Endothelial cell of umbilical vein (primary cell): Measurements from ENCODE around the gene PILRA. TPM values are rescaled to one million over a fixed set of nuclear protein-coding genes. Genes with fewer than 3 reads are reported as not detected.

Source experiments
- BruUV-seq: library from RNA; stranded (reverse); fragments of 400-500 nt; replicated peaks from 2 replicates; lab custom pipeline; 2021; lab: Mats Ljungman, UMichigan
- CTCF ChIA-PET: fragments of 300-600, 350-600 bp; sonication (Branson Sonifier 250); formaldehyde crosslinking; loops from one replicate; lab custom pipeline; 2021; ENCODE audit warnings: antibody characterized with exemption, inconsistent platforms; lab: Charles Lee
- POLR2A ChIA-PET: fragments of 300-600, 350-600 bp; sonication (Branson Sonifier 250); formaldehyde crosslinking; loops from one replicate; lab custom pipeline; 2021; ENCODE audit warnings: antibody characterized with exemption, inconsistent platforms; lab: Charles Lee
- DNase-seq: peaks from one replicate; pipeline ENCODE4 v3.0.0-alpha.2; 2011; ENCODE audit warnings: low read depth, low spot score
- FAIRE-seq: peaks from 2 replicates; lab custom pipeline; 2011; peaks lifted over from hg19 to GRCh38; lab: Jason Lieb, UNC
- H2AFZ ChIP-seq: 2 replicates; pipeline ENCODE4 v1.6.0; 2012; ENCODE audit warnings: low read depth, low read length, control low read depth, inconsistent platforms
- H3K27ac ChIP-seq: 2 replicates; pipeline ENCODE4 v1.5.1; 2011; ENCODE audit warnings: low read depth, mild to moderate bottlenecking, control low read depth, low read length, moderate library complexity; ENCODE audit not compliant: insufficient read depth
- H3K27me3 ChIP-seq, 2 experiments: 2 replicates each; pipeline versions ENCODE4 v1.6.0 to v1.6.1; 2011; ENCODE audit warnings: low read length in 2 of 2, mixed read lengths in 1 of 2; ENCODE audit not compliant: control insufficient read depth in 2 of 2, insufficient read depth in 2 of 2
- H3K36me3 ChIP-seq, 2 experiments: 2 replicates in 1 of 2; 3 replicates in 1 of 2; pipeline ENCODE4 v1.5.1; 2011; ENCODE audit warnings: low read length in 2 of 2, mild to moderate bottlenecking in 1 of 2, moderate library complexity in 1 of 2; ENCODE audit not compliant: control insufficient read depth in 2 of 2, insufficient read depth in 2 of 2; ENCODE audit errors: extremely low read depth in 1 of 2
- H3K4me1 ChIP-seq: 3 replicates; pipeline ENCODE4 v1.5.1; 2011; ENCODE audit warnings: mild to moderate bottlenecking, low read length; ENCODE audit not compliant: control insufficient read depth, insufficient read depth; ENCODE audit errors: extremely low read depth
- H3K4me2 ChIP-seq: 2 replicates; pipeline ENCODE4 v1.6.1; 2011; ENCODE audit warnings: low read length, control low read depth, mixed read lengths; ENCODE audit not compliant: insufficient read depth
- H3K4me3 ChIP-seq, 3 experiments: fragments of 200-600 bp in 1 of 3; sonication (generic), shearing (Covaris generic) in 1 of 3; replicated peaks in 1 of 3; 2 replicates each; pipeline ENCODE4 v1.5.1; 2011 to 2016; ENCODE audit warnings: control low read depth in 3 of 3, low read length in 3 of 3, mild to moderate bottlenecking in 2 of 3, inconsistent platforms in 1 of 3, low read depth in 1 of 3, moderate library complexity in 1 of 3; ENCODE audit not compliant: insufficient read depth in 1 of 3
- H3K79me2 ChIP-seq: 2 replicates; pipeline ENCODE4 v1.6.0; 2012; ENCODE audit warnings: low read length, inconsistent platforms; ENCODE audit not compliant: control insufficient read depth, insufficient read depth
- H3K9ac ChIP-seq: replicated peaks from 2 replicates; pipeline ENCODE3; 2011; ENCODE audit warnings: low read length, control low read depth; ENCODE audit not compliant: insufficient read depth; ENCODE audit errors: extremely low read depth
- H3K9me1 ChIP-seq: replicated peaks from 3 replicates; pipeline ENCODE4 v1.6.0; 2011; ENCODE audit warnings: mild to moderate bottlenecking, low read length; ENCODE audit not compliant: control insufficient read depth, insufficient read depth; ENCODE audit errors: extremely low read depth
- H3K9me3 ChIP-seq: replicated peaks from 2 replicates; pipeline ENCODE4 v1.5.1; 2012; ENCODE audit warnings: low read length, inconsistent platforms; ENCODE audit not compliant: control insufficient read depth, insufficient read depth
- H4K20me1 ChIP-seq: replicated peaks from 2 replicates; pipeline ENCODE3; 2011; ENCODE audit warnings: mild to moderate bottlenecking, low read length; ENCODE audit not compliant: control insufficient read depth, insufficient read depth; ENCODE audit errors: extremely low read depth
- EZH2 ChIP-seq: IDR thresholded peaks from 2 replicates; pipeline ENCODE4 v1.6.1; 2012; ENCODE audit warnings: borderline replicate concordance, low read depth, mild to moderate bottlenecking, moderate library complexity, low read length, inconsistent platforms; ENCODE audit not compliant: severe bottlenecking
- FOS ChIP-seq: IDR thresholded peaks from 2 replicates; pipeline ENCODE4 v1.6.1; 2011; ENCODE audit warnings: mild to moderate bottlenecking, low read length, moderate library complexity, borderline replicate concordance; ENCODE audit not compliant: insufficient read depth
- GATA2 ChIP-seq: IDR thresholded peaks from 2 replicates; pipeline ENCODE4 v1.7.0; 2011; ENCODE audit warnings: low read depth, mild to moderate bottlenecking, moderate library complexity, mixed read lengths, low read length; ENCODE audit not compliant: insufficient read length, insufficient read depth
- JUN ChIP-seq: IDR thresholded peaks from 2 replicates; pipeline ENCODE4 v1.6.1; 2011; ENCODE audit warnings: borderline replicate concordance, low read depth; ENCODE audit not compliant: insufficient read length, insufficient read depth
- MYC ChIP-seq: IDR thresholded peaks from one replicate; pipeline ENCODE4 v1.6.1; 2011; ENCODE audit warnings: mild to moderate bottlenecking, low read depth, low read length
- POLR2A ChIP-seq: IDR thresholded peaks from 2 replicates; pipeline ENCODE4 v1.6.1; 2012; ENCODE audit warnings: low read depth, mild to moderate bottlenecking, control low read depth, low read length
- POLR2AphosphoS5 ChIP-seq: IDR thresholded peaks from 2 replicates; pipeline ENCODE4 v1.6.1; 2012; ENCODE audit warnings: low read depth, mild to moderate bottlenecking, control low read depth, low read length, moderate library complexity; ENCODE audit not compliant: insufficient read depth
- dilution Hi-C: fragments of 300-500 bp; cut with MboI; formaldehyde crosslinking; loops from one replicate; pipeline ENCODE4 v1.15.0; 2019; ENCODE audit warnings: low sequenced_read_pairs; ENCODE audit not compliant: extremely low pct_ligation_motif_present
- intact Hi-C: fragments of 100-400 bp; cut with micrococcal nuclease; formaldehyde crosslinking; loops from one replicate; pipeline ENCODE4 v1.10.0; 2022
- polyA plus RNA-seq, 4 experiments: library from polyadenylated mRNA; depleted of rRNA in 3 of 4; stranded (reverse) in 3 of 4; unstranded in 1 of 4; fragments of >200 nt; gene quantifications; 2 replicates each; pipeline versions ENCODE4 v1.2.1 to v1.2.3, GENCODE V29; 2011 to 2012; ENCODE audit warnings: missing spikeins in 1 of 4
- total RNA-seq: library from RNA; stranded (reverse); gene quantifications from 2 replicates; pipeline ENCODE4 v1.2.3, GENCODE V29; 2021
- TF ChIP-seq, protein P1 (sequence below): IDR thresholded peaks from 2 replicates; pipeline ENCODE4 v1.6.1; 2011; ENCODE audit not compliant: insufficient read depth, insufficient read length
- TF ChIP-seq, protein P2 (sequence below), 2 donors: IDR thresholded peaks; 1 replicate in 1 of 2; 2 replicates in 1 of 2; pipeline ENCODE4 v1.5.1; 2011; ENCODE audit warnings: low read length in 2 of 2, mild to moderate bottlenecking in 2 of 2, moderate library complexity in 2 of 2, control low read depth in 1 of 2, inconsistent platforms in 1 of 2, low read depth in 1 of 2; ENCODE audit not compliant: insufficient read depth in 1 of 2; ENCODE audit errors: extremely low read depth in 1 of 2

Gene PILRA
- total and polyA plus RNA-seq, 2 donors (not counting 3 experiments of a cell fraction or from before 2014, with no cell fraction given), result 0.61 to 1.3 TPM

GRCh38 chr7:100411101-100411500 is 37.8 kb downstream of the PILRA start:
- H3K9me3 ChIP-seq, result no peaks in the 10 kb centered on the region
- POLR2A ChIA-PET, result no interaction called here
- H3K9me1 ChIP-seq, result no peaks in the 10 kb centered on the region
- CTCF ChIA-PET, result no interaction called here
- H3K9ac ChIP-seq, result no peak overlapping the region
- peaks cover 21 to 32% of the 10 kb centered on the region in 2 experiments for H3K27me3 ChIP-seq
- H3K27ac ChIP-seq, result no peak overlapping the region
- DNase-seq (no peak), FAIRE-seq (no peak)
- no peak overlapping the region for H3K4me2 ChIP-seq
- BruUV-seq, result no TSS peak
- H3K36me3 ChIP-seq, result no peaks in the 10 kb centered on the region
- H3K79me2 ChIP-seq, result no peaks in the 10 kb centered on the region
- dilution Hi-C loops, result no loop called here
- TF ChIP-seq GATA2 (no peak), POLR2A (no peak), MYC (no peak), EZH2 (no peak), FOS (no peak), JUN (no peak), POLR2AphosphoS5 (no peak)
- TF ChIP-seq, protein P1, sequence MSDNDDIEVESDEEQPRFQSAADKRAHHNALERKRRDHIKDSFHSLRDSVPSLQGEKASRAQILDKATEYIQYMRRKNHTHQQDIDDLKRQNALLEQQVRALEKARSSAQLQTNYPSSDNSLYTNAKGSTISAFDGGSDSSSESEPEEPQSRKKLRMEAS, result no peak
- TF ChIP-seq, protein P2, sequence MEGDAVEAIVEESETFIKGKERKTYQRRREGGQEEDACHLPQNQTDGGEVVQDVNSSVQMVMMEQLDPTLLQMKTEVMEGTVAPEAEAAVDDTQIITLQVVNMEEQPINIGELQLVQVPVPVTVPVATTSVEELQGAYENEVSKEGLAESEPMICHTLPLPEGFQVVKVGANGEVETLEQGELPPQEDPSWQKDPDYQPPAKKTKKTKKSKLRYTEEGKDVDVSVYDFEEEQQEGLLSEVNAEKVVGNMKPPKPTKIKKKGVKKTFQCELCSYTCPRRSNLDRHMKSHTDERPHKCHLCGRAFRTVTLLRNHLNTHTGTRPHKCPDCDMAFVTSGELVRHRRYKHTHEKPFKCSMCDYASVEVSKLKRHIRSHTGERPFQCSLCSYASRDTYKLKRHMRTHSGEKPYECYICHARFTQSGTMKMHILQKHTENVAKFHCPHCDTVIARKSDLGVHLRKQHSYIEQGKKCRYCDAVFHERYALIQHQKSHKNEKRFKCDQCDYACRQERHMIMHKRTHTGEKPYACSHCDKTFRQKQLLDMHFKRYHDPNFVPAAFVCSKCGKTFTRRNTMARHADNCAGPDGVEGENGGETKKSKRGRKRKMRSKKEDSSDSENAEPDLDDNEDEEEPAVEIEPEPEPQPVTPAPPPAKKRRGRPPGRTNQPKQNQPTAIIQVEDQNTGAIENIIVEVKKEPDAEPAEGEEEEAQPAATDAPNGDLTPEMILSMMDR (IDR thresholded peaks at IDR 0.05; ENCODE audit: extremely low read depth in 1 of 2, insufficient read depth in 1 of 2, low read depth in 1 of 2, low read length in 2 of 2), result no peak
- H3K4me1 ChIP-seq, result no peaks in the 10 kb centered on the region
- intact Hi-C loops, result no loop called here
- no peak overlapping the region for H3K4me3 ChIP-seq
- H4K20me1 ChIP-seq, result no peaks in the 10 kb centered on the region
- no peak overlapping the region for H2AFZ ChIP-seq
